DND-41 (cell line): ENCODE measurements around the gene GTF3C4.
A peak's percentile ranks its signal among the peaks of the same experiment; 100 is the strongest.

Experiments
- ATAC-seq: fragments of 200-7000 bp; cut with Tn5 transposase; 3 replicates; pipeline ENCODE4 v1.9.1; 2021; ENCODE audit warnings: low read depth; ENCODE audit not compliant: insufficient read depth
- DNase-seq: peaks from one replicate; pipeline ENCODE4 v3.0.0-alpha.2; 2020
- H2AFZ ChIP-seq: 2 replicates; pipeline ENCODE4 v1.6.0; 2012; ENCODE audit warnings: low read depth, low read length
- H3K27ac ChIP-seq: 2 replicates; pipeline ENCODE4 v1.5.1; 2012; ENCODE audit warnings: low read length, inconsistent platforms
- H3K27me3 ChIP-seq: fragments of 200-600 bp; sonication (generic); 2 replicates; pipeline ENCODE4 v1.6.0; 2012; ENCODE audit warnings: low read length, mild to moderate bottlenecking, inconsistent platforms; ENCODE audit not compliant: insufficient read depth, poor library complexity
- H3K36me3 ChIP-seq: 2 replicates; pipeline ENCODE4 v1.5.1; 2012; ENCODE audit warnings: low read length, inconsistent platforms; ENCODE audit not compliant: insufficient read depth
- H3K4me1 ChIP-seq: 2 replicates; pipeline ENCODE4 v1.5.1; 2012; ENCODE audit warnings: mild to moderate bottlenecking, low read length; ENCODE audit not compliant: insufficient read depth
- H3K4me2 ChIP-seq: 2 replicates; pipeline ENCODE4 v1.6.0; 2012; ENCODE audit warnings: mild to moderate bottlenecking, moderate library complexity, low read length, inconsistent platforms; ENCODE audit not compliant: insufficient read depth
- H3K4me3 ChIP-seq, 2 experiments: fragments of 200-600 bp in 1 of 2; shearing (Covaris generic) in 1 of 2; 2 replicates each; pipeline ENCODE4 v1.5.1; 2012 to 2016; ENCODE audit warnings: inconsistent platforms in 2 of 2, low read length in 2 of 2, mild to moderate bottlenecking in 2 of 2, low read depth in 1 of 2, moderate library complexity in 1 of 2
- H3K79me2 ChIP-seq: 2 replicates; pipeline ENCODE4 v1.6.0; 2012; ENCODE audit warnings: low read length, inconsistent platforms; ENCODE audit not compliant: insufficient read depth
- H3K9ac ChIP-seq: 2 replicates; pipeline ENCODE4 v1.6.0; 2012; ENCODE audit warnings: low read depth, mild to moderate bottlenecking, inconsistent platforms, low read length, moderate library complexity
- H3K9me3 ChIP-seq: 2 replicates; pipeline ENCODE4 v1.5.1; 2012; ENCODE audit warnings: low read length, moderate library complexity, mild to moderate bottlenecking, inconsistent platforms; ENCODE audit not compliant: insufficient read depth, severe bottlenecking
- H4K20me1 ChIP-seq: 2 replicates; pipeline ENCODE4 v1.6.0; 2012; ENCODE audit warnings: low read length; ENCODE audit not compliant: insufficient read depth
- CTCF ChIP-seq: IDR thresholded peaks from 2 replicates; pipeline ENCODE4 v1.5.1; 2012; ENCODE audit warnings: borderline replicate concordance, low read length, moderate library complexity, mild to moderate bottlenecking; ENCODE audit not compliant: poor library complexity, severe bottlenecking; ENCODE audit errors: extremely low read depth
- EZH2 ChIP-seq: IDR thresholded peaks from 3 replicates; pipeline ENCODE4 v1.6.1; 2012; ENCODE audit warnings: borderline replicate concordance, low read depth, mild to moderate bottlenecking, moderate library complexity, low read length, inconsistent platforms; ENCODE audit not compliant: severe bottlenecking

Gene GTF3C4

GRCh38 chr9:132670457-132671391, at the start of gene GTF3C4:
GTF3C4 (plus strand) TSS chr9:132670464; CDS start chr9:132670599, 135 bp downstream.
- DNase-seq = peak; percentile 83
- Histone ChIP-seq H4K20me1 (peaks cover 37% of the 10 kb centered on the region; the same call in 1 of the 2 replicates), H3K9ac (peak within 1 kb of the TSS; percentile 83), H3K4me1 (peaks cover 38% of the 10 kb centered on the region), H3K27ac (peak within 1 kb of the TSS; percentile 91), H3K79me2 (peaks cover 90% of the 10 kb centered on the region), H3K27me3 (no peaks in the 10 kb centered on the region), H3K4me3 (peak within 1 kb of the TSS; percentile 52 to 94; a peak in 3 of 4 replicates), H3K9me3 (no peaks in the 10 kb centered on the region), H3K36me3 (no peaks in the 10 kb centered on the region; the same call in 1 of the 2 replicates), H3K4me2 (peak within 1 kb of the TSS; percentile 80), H2AFZ (peak within 1 kb of the TSS; percentile 99)
- no peak for TF ChIP-seq CTCF
- no peak for TF ChIP-seq EZH2
- ATAC-seq = peak; percentile 64

- TF ChIP-seq EZH2 (no peak), CTCF (no peak)
- no peaks in the 10 kb centered on the region for H3K4me1 ChIP-seq
- no peaks in the 10 kb centered on the region for H3K9me3 ChIP-seq
- no peaks in the 10 kb centered on the region for H4K20me1 ChIP-seq
- no peak overlapping the region for H2AFZ ChIP-seq
- H3K27ac ChIP-seq = no peak overlapping the region
- no peak overlapping the region for H3K4me3 ChIP-seq
- peaks cover 45% of the 10 kb centered on the region; the same call in 1 of the 2 replicates for H3K36me3 ChIP-seq
- no peak for ATAC-seq
- H3K27me3 ChIP-seq = no peaks in the 10 kb centered on the region
- no peak overlapping the region for H3K9ac ChIP-seq
- H3K79me2 ChIP-seq = no peaks in the 10 kb centered on the region
- no peak overlapping the region for H3K4me2 ChIP-seq
- no peak for DNase-seq
Observed at GRCh38 chr9:132622159-132622558, 48.1 kb upstream of the GTF3C4 start.

- H3K27ac ChIP-seq = no peak overlapping the region
- peaks cover 61% of the 10 kb centered on the region for H3K36me3 ChIP-seq
- H3K4me2 ChIP-seq = no peak overlapping the region
- H3K4me1 ChIP-seq = no peaks in the 10 kb centered on the region
- H3K27me3 ChIP-seq = no peaks in the 10 kb centered on the region
- ATAC-seq = no peak
- no peak overlapping the region for H3K9ac ChIP-seq
- no peaks in the 10 kb centered on the region for H3K79me2 ChIP-seq
- DNase-seq = no peak
- H3K4me3 ChIP-seq = no peak overlapping the region
- no peaks in the 10 kb centered on the region; the same call in 1 of the 2 replicates for H4K20me1 ChIP-seq
- no peak overlapping the region for H2AFZ ChIP-seq
- no peak for TF ChIP-seq EZH2
- no peak for TF ChIP-seq CTCF
- no peaks in the 10 kb centered on the region for H3K9me3 ChIP-seq
Observed at GRCh38 chr9:132626285-132626684, 44.0 kb upstream of the GTF3C4 start.
